GM12875 (cell line): ENCODE results near the gene BRICD5.
"Not testable (repeated sequence)": the region's sequence is repeated elsewhere in the genome, so short reads cannot be mapped to it uniquely, and the experiment has no call there.

ENCODE experiments used
- H3K4me3 ChIP-seq: one replicate; pipeline ENCODE4 v1.5.1; 2011; ENCODE audit warnings: low read depth, low read length, control low read depth
- CTCF ChIP-seq: IDR thresholded peaks from 2 replicates; pipeline ENCODE4 v1.5.1; 2011; ENCODE audit warnings: low read depth, mild to moderate bottlenecking, control low read depth, inconsistent platforms, low read length, moderate library complexity, borderline replicate concordance; ENCODE audit not compliant: insufficient read depth

Gene BRICD5

GRCh38 chr16:2204416-2205103 is 6.1 kb downstream of the BRICD5 start:
- TF ChIP-seq CTCF, result no peak
- peak overlapping the region; percentile 100 for H3K4me3 ChIP-seq

- H3K4me3 ChIP-seq, result not testable (repeated sequence)
Measured at GRCh38 chr16:2203119-2203688, 7.5 kb downstream of the BRICD5 start.

GRCh38 chr16:2200313-2200712 is 10.3 kb downstream of the BRICD5 start:
- no peak overlapping the region for H3K4me3 ChIP-seq
- no peak for TF ChIP-seq CTCF

- no peak overlapping the region for H3K4me3 ChIP-seq
- TF ChIP-seq CTCF, result no peak
Measured at GRCh38 chr16:2199621-2200139, 11.0 kb downstream of the BRICD5 start.

GRCh38 chr16:2199095-2199494 is 11.6 kb downstream of the BRICD5 start:
- TF ChIP-seq CTCF, result no peak
- H3K4me3 ChIP-seq, result no peak overlapping the region

- H3K4me3 ChIP-seq, result no peak overlapping the region
- no peak for TF ChIP-seq CTCF
Measured at GRCh38 chr16:2198283-2198682, 12.4 kb downstream of the BRICD5 start.

GRCh38 chr16:2197765-2198164 is 12.9 kb downstream of the BRICD5 start:
- TF ChIP-seq CTCF, result no peak

More at GRCh38 chr16:2197765-2198164, 12.9 kb downstream of the BRICD5 start:
- no peak overlapping the region for H3K4me3 ChIP-seq
